ENCODE measurements around the gene CORO2B. TPM values are rescaled to one million over a fixed set of nuclear protein-coding genes. Genes with fewer than 3 reads are reported as not detected.

CORO2B gene
- total RNA-seq, 1 experiment from 2014 or later: 0.14 TPM

- H3K4me1 Mint-ChIP-seq (ENCODE audit: low read depth, unreplicated experiment): peaks cover 9% of the 10 kb centered on the region
- H3K27ac Mint-ChIP-seq (ENCODE audit: unreplicated experiment): no peak overlapping the region
- H3K4me3 Mint-ChIP-seq (ENCODE audit: low read depth, unreplicated experiment): no peak overlapping the region
- no peaks in the 10 kb centered on the region for H3K36me3 Mint-ChIP-seq (ENCODE audit: insufficient read depth, unreplicated experiment)
- no peak for TF ChIP-seq CTCF (IDR thresholded peaks at IDR 0.05; ENCODE audit: unreplicated experiment)
- peaks cover 95% of the 10 kb centered on the region for H3K27me3 Mint-ChIP-seq (ENCODE audit: unreplicated experiment)
- CTCF ChIA-PET: interaction anchor here (0.5 to 1.7 kb wide), 5 partner anchors 12 to 370 kb away, joined by 3 to 7 read pairs (median 3); no protein-coding TSS in a partner anchor
- H3K9me3 Mint-ChIP-seq (ENCODE audit: low read depth, unreplicated experiment): no peaks in the 10 kb centered on the region
- no peak for DNase-seq
- BruUV-seq (replicated peaks): no TSS peak
- intact Hi-C loops (cut with micrococcal nuclease; ENCODE audit: unreplicated experiment): loop anchor here (10.0 kb wide), 1 partner anchor 421 kb away; no protein-coding TSS in a partner anchor
Observed at GRCh38 chr15:68676011-68676605, 97.3 kb downstream of the CORO2B start.

- Mint-ChIP-seq H3K4me1 (ENCODE audit: low read depth, unreplicated experiment) (peaks cover 9% of the 10 kb centered on the region), H3K36me3 (ENCODE audit: insufficient read depth, unreplicated experiment) (no peaks in the 10 kb centered on the region), H3K27ac (ENCODE audit: unreplicated experiment) (no peak overlapping the region), H3K4me3 (ENCODE audit: low read depth, unreplicated experiment) (no peak overlapping the region), H3K27me3 (ENCODE audit: unreplicated experiment) (peaks cover 95% of the 10 kb centered on the region), H3K9me3 (ENCODE audit: low read depth, unreplicated experiment) (no peaks in the 10 kb centered on the region)
- intact Hi-C loops (cut with micrococcal nuclease; ENCODE audit: unreplicated experiment): loop anchor here (10.0 kb wide), 1 partner anchor 422 kb away; no protein-coding TSS in a partner anchor
- CTCF ChIA-PET: interaction anchor here (1.4 kb wide), 1 partner anchor 117 kb away, joined by 5 read pairs; no protein-coding TSS in a partner anchor
- TF ChIP-seq CTCF (IDR thresholded peaks at IDR 0.05; ENCODE audit: unreplicated experiment): no peak
- DNase-seq: no peak
- BruUV-seq (replicated peaks): no TSS peak
Observed at GRCh38 chr15:68676926-68677325, 98.1 kb downstream of the CORO2B start.

GRCh38 chr15:68677996-68678395 lies 99.2 kb downstream of the CORO2B start:
- peaks cover 9% of the 10 kb centered on the region for H3K4me1 Mint-ChIP-seq (ENCODE audit: low read depth, unreplicated experiment)
- BruUV-seq (replicated peaks): no TSS peak
- no peak overlapping the region for H3K27ac Mint-ChIP-seq (ENCODE audit: unreplicated experiment)
- H3K9me3 Mint-ChIP-seq (ENCODE audit: low read depth, unreplicated experiment): no peaks in the 10 kb centered on the region
- no peak for DNase-seq
- H3K36me3 Mint-ChIP-seq (ENCODE audit: insufficient read depth, unreplicated experiment): no peaks in the 10 kb centered on the region
- no peak for TF ChIP-seq CTCF (IDR thresholded peaks at IDR 0.05; ENCODE audit: unreplicated experiment)
- intact Hi-C loops (cut with micrococcal nuclease; ENCODE audit: unreplicated experiment): loop anchor here (10.0 kb wide), 1 partner anchor 423 kb away; no protein-coding TSS in a partner anchor
- no peak overlapping the region for H3K4me3 Mint-ChIP-seq (ENCODE audit: low read depth, unreplicated experiment)
- CTCF ChIA-PET: no interaction called here
- peaks cover 95% of the 10 kb centered on the region for H3K27me3 Mint-ChIP-seq (ENCODE audit: unreplicated experiment)

GRCh38 chr15:68678746-68679145 lies 100.0 kb downstream of the CORO2B start:
- H3K4me3 Mint-ChIP-seq (ENCODE audit: low read depth, unreplicated experiment): no peak overlapping the region
- CTCF ChIA-PET: no interaction called here
- no peak for TF ChIP-seq CTCF (IDR thresholded peaks at IDR 0.05; ENCODE audit: unreplicated experiment)
- H3K27ac Mint-ChIP-seq (ENCODE audit: unreplicated experiment): no peak overlapping the region
- no peaks in the 10 kb centered on the region for H3K36me3 Mint-ChIP-seq (ENCODE audit: insufficient read depth, unreplicated experiment)
- H3K4me1 Mint-ChIP-seq (ENCODE audit: low read depth, unreplicated experiment): peaks cover 4% of the 10 kb centered on the region
- intact Hi-C loops (cut with micrococcal nuclease; ENCODE audit: unreplicated experiment): loop anchor here (10.0 kb wide), 1 partner anchor 424 kb away; no protein-coding TSS in a partner anchor
- BruUV-seq (replicated peaks): no TSS peak
- DNase-seq: no peak
- H3K27me3 Mint-ChIP-seq (ENCODE audit: unreplicated experiment): peaks cover 95% of the 10 kb centered on the region
- H3K9me3 Mint-ChIP-seq (ENCODE audit: low read depth, unreplicated experiment): no peaks in the 10 kb centered on the region

Data from Calu3 (cell line).